NCI-H2107 treated with DMSO at 0.1 percent for 48 hours (cell line): ENCODE data around the gene ELAVL3.
"Not testable (repeated sequence)": the region's sequence is repeated elsewhere in the genome, so short reads cannot be mapped to it uniquely, and the experiment has no call there.

Experiments
- DNase-seq: peaks from one replicate; lab custom pipeline; 2025; ENCODE audit not compliant: unreplicated experiment; lab: John Stamatoyannopoulos, UW

ELAVL3 gene

GRCh38 chr19:11486661-11487503, 6.0 kb upstream of the ELAVL3 start:
- no peak for DNase-seq

GRCh38 chr19:11485245-11485837, 4.5 kb upstream of the ELAVL3 start:
- no peak for DNase-seq

DNA sequence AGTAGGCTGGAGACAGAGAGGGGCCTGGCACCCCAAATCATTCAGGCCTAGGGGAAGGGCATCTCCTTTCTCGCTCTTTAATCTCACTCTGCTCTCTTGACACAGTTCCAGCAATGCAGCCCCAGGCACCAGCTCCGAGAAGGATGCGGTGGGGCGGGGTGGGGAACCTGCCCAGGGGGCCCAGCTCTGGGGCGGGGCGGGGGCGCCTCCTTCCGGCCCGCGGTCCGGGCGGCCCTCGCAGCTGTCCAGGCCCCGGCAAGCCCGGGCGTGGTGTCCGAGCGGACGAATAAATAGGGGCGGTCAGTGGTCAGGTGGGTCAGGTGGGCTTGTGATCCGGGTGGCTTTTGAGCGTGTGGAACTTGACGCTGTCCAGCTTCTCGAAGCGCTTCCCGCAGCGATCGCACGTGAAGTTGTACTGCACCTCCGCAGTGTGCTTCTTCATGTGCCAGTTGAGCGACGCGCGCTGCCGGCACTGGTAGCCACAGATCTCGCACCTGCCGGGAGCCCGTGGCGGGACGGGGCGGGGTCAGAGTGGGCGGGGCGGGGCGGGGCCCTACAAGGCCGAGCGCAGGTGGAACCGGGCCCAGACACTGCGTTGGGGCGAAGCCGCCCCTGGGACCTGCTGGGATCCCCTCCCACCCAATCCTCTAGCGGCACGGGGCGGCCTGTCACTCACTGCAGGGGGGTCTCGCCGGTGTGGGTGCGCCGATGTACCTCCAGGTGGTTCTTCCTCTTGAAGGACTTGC, 2.7 kb upstream of the ELAVL3 start:
- no peak for DNase-seq

GRCh38 chr19:11482384-11483050, 1.7 kb upstream of the ELAVL3 start:
- DNase-seq = peak; percentile 20

DNA sequence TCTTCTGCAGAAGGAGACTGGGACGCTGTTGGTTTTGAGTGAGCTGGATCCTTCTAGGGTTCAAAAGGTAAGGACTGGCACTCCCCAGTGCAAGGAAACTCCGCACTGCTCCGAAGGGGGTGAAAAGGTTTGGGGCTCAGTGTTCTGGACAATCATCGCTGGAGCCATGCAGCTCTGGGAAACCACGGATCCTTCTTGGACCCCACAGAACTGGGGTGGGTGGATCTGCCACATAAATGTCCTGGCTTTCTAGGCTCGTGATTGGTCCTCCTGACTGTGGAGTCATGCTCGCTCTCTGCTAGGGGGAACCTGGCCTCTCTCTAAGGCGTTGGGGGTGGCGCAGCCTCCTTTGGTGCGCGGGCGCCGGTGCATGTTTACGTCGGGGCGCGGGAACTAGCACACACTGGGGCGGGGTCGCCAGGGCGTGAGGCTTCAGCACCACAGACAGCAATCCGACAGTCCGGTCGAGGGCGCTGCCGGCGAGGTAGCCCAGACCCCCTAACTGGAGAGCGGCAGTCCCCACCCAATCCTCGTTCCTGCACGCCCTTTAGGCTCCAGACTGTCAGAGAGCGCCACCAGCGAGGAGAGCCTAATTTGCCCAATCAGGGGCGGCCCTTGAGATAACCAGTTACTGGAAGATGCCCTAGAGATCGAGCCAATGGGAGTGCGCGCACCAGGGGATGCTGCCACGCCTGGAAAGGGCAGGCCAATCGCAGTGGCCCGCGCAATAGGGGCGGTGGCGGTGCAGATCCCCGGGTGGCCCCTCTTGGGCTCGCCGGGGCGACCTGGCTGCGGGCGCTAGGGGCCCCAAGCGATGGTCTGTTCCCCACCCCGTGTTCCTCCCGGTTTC, 913 bp upstream of the ELAVL3 start:
- peak; percentile 84 for DNase-seq

DNA sequence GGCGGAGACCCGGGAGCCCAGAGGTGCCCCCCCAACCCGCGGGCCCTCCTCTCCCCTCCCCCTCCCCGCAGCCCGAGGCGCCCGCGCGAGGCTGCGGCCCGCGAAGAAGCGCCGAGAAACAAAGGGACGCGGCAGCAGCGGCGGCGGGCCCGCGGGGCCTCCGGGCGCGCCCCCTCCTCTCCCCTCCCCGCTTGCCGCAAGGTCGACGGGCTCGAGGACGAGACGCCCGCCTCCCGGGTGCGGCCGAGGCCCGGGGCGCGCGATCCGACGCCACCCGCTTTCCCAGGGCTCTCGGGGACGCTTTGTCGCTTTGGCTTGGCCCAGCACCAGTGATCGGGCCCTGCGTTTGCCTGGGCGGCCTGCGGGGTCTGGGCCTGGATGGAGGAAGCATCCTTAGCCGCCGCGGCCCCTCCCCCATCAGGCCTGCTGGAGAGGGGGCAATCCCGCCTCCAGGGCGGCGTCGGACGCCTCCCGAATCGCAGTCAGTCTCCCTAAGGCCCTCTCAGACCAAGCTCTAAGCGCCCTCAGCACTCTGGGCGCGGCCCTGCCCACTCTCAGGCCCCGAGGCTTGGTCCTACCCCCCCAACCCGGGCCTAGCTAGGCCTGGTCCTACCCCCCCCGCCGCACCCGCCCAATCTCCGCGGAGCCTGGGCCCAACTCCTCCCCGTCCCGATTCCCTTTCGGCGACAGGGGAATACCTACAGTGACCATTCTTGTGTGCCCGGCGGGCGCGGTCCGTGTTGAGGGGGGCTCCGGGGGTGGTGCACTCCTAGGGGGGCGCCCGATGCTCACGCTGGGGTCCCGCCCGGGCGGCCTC, 740 bp downstream of the ELAVL3 start:
- no peak for DNase-seq

DNA sequence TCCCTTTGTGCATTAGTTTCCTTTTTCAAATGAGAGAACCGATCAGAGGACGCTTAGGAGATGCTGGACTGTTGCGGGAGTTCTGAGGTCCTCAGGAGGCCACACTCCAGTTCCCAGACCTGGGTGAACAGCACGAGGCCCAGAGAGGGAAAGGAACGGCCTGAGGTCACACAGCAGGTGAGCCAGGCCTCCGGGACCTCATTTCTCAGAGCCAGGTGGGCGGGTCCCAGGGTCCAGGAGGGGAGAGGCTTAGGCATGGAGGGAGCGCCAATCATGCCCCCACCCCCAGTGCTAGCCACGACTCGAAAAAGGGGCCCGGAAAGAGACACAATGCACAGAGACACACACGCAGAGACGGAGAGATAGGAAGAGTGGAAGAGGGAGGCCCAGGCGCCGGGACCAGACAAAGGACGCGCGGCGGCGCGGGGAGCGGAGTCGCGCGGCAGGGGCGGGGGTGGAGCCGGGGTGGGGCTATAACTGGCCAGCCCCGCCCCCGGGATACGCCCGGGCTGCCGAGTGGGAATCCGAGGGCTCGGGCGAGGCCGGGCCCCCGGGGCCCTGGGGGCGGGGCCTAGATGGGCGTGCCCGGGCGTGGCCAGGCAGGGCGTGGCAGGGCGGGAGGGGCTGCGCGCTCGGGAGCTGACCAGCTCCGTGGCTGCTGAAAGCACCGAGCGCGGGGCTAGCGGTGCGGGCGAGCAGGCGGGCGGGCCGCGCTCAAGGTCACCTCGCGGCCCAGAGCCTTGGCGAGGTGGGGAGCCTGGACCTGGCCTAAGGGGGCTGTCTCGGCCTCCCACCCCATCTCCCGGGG, 1.6 kb downstream of the ELAVL3 start:
- no peak for DNase-seq

- DNase-seq = no peak
Observed at GRCh38 chr19:11478167-11479089, 2.4 kb downstream of the ELAVL3 start.

DNA sequence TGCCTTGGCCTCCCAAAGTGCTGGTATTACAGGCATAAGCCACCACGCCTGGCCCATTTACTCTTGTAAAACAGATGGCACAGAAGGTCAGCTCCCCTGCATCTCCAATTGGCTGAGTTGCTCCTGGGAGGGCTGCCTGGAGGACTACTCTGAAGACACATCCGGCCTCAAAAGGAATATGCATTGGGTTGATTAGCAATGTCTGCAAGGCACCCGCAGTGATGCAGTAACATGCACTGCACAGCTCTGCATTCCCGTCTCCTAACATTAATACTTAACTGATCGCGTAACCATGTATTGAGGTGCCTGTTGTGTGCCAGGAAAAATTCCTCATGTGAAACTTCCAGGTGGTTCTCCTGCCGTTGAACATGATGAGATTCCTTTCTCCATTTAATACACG, 5.0 kb downstream of the ELAVL3 start:
- no peak for DNase-seq

DNA sequence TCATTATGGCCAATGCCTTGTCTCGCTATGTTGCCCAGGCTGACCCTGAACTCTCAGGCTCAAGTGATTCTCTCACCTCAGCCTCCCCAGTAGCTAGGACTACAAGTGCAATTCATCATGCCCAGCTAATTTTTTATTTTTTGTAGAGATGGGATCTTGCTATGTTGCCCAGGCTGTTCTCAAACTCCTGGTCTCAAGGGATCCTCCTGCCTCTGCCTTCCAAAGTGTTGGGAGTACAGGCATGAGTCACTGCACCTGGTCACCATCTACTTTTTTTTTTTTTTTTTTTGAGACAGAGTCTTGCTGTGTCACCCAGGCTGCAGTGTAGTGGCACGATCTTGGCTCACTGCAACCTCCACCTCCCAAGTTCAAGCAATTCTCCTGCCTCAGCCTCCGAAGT, 5.5 kb downstream of the ELAVL3 start:
- not testable (repeated sequence) for DNase-seq

DNA sequence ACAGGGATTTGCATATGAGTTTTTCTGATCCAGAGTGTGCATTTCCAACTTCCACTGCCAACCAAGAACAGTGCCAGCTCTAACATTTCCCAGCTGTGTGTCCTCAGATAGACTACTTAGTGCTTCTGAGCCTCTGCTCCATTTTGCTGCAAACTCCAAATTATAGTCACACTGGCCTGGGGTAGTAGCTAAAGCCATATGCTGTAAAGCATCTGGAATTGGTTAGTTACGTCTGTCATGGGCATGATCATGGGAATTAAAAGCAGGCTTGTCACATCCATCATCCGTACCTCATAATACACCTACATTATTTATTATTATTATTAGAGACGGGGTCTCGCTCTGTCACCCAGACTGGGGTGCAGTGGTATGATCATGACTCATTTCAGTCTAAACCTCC, 7.1 kb downstream of the ELAVL3 start:
- no peak for DNase-seq

DNA sequence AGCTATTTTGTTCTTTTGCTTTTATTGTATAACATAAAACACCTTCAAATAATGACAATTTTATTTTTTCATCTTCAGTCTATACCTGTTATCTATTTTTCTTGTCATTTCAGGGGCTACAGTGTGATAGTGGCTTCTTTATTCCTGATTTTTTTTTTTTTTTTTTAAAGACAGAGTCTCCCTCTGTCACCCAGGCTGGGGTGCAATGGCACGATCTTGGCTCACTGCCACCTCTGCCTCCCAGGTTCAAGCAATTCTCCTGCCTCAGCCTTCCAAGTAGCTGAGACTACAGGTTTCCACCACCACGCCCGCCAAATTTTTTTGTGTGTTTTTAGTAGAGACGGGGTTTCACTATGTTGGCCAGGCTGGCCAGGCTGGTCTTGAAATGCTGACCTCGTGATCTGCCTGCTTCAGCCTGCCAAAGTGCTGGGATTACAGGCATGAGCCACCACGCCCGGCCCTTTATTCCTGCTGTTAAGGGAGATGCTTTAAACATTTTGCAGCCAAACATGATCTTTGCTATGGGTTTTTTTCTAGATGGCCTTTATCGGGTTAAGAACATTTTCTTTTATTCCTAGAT, 12.5 kb downstream of the ELAVL3 start:
- not testable (repeated sequence) for DNase-seq

- DNase-seq = no peak
Observed at GRCh38 chr19:11465600-11465999, 15.2 kb downstream of the ELAVL3 start.

DNA sequence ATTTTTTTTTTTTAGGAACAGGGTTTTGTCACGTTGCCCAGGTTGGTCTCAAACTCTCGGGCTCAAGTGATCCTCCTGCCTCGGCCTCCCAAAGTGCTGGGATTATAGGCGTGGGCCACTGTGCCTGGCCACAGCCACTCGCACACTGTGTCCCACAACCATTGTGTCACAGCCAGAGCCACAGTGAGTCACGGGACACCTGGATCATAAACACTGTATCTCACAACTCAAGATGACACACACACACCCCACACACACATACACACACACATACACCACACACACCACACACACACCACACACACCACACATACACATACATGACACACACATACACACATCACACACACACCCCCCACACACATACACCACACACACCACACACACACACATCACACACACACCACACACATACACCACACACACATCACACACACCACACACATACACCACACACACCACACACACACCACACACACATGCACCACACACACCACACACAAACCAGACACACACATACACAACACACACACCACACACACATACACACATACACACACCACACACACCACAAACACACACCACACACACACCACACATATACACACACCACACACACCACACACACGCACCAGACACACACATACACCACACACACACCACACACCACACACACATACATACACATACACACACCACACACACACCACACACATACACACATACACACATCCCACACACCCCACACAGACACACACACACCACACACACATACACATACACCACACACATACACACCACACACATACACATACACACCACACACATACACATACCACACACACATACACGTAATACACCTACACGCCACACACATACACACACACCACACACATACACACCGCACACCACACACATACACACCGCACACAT, 16.2 kb downstream of the ELAVL3 start:
- no peak for DNase-seq

GRCh38 chr19:11463391-11463790, 17.5 kb downstream of the ELAVL3 start:
- no peak for DNase-seq

DNA sequence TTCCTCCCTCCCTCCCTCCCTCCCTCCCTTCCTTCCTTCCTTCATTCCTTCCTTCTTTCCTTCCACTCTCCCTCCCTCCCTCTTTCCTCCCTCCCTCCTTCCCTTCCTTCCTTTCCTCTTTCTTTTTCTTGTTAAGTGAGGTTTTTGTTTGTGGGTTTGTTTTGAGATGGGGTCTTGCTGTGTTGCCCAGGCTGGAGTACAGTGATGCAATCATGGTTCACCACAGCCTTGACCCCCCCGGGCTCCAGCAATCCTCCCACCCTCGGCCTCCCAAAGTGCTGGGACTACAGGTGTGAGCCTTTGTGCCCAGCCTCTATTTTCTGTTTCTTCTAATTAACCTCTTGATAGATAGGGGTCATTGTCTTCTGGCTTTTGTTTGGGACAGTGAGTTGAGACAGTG, 19.4 kb downstream of the ELAVL3 start:
- no peak for DNase-seq
